H9 (cell line): Measurements from ENCODE around the gene CYBC1. TPM values are rescaled to one million over a fixed set of nuclear protein-coding genes. Genes with fewer than 3 reads are reported as not detected.

Experiments
- DNase-seq: peaks from one replicate; pipeline ENCODE4 v3.0.0-alpha.2; 2017
- H2AFZ ChIP-seq: one replicate; pipeline ENCODE4 v1.6.1; 2013; ENCODE audit warnings: mild to moderate bottlenecking, low read length, control low read depth, moderate library complexity
- H2AK5ac ChIP-seq: 2 replicates; pipeline ENCODE4 v1.6.1; 2013; ENCODE audit warnings: low read length, control low read depth, mixed read lengths; ENCODE audit not compliant: insufficient read length
- H2BK120ac ChIP-seq: one replicate; pipeline ENCODE4 v1.6.1; 2013; ENCODE audit warnings: low read depth, mild to moderate bottlenecking, low read length, control low read depth, inconsistent platforms; ENCODE audit not compliant: poor library complexity, severe bottlenecking
- H2BK12ac ChIP-seq: 2 replicates; pipeline ENCODE4 v1.6.1; 2013; ENCODE audit warnings: low read length, control low read depth, mixed read lengths, low read depth; ENCODE audit not compliant: insufficient read length
- H2BK15ac ChIP-seq: 2 replicates; pipeline ENCODE4 v1.6.1; 2013; ENCODE audit warnings: low read depth, low read length, control low read depth
- H2BK20ac ChIP-seq: one replicate; pipeline ENCODE4 v1.6.1; 2013; ENCODE audit warnings: low read depth, mild to moderate bottlenecking, low read length, control low read depth, inconsistent platforms; ENCODE audit not compliant: poor library complexity, severe bottlenecking
- H2BK5ac ChIP-seq: 2 replicates; pipeline ENCODE4 v1.6.1; 2013; ENCODE audit warnings: low read length, control low read depth, mixed read lengths; ENCODE audit not compliant: insufficient read length
- H3K14ac ChIP-seq: 2 replicates; pipeline ENCODE4 v1.6.1; 2013; ENCODE audit warnings: low read length, control low read depth; ENCODE audit not compliant: insufficient read depth
- H3K18ac ChIP-seq: 2 replicates; pipeline ENCODE4 v1.6.1; 2013; ENCODE audit warnings: low read depth, mild to moderate bottlenecking, mixed read lengths, low read length, control low read depth; ENCODE audit not compliant: insufficient read length
- H3K23ac ChIP-seq: 2 replicates; pipeline ENCODE4 v1.6.1; 2013; ENCODE audit warnings: low read length, control low read depth, mixed read lengths, low read depth; ENCODE audit not compliant: insufficient read length
- H3K23me2 ChIP-seq: 2 replicates; pipeline ENCODE4 v1.6.1; 2013; ENCODE audit warnings: low read depth, mild to moderate bottlenecking, mixed read lengths, low read length, control low read depth; ENCODE audit not compliant: insufficient read length, poor library complexity, severe bottlenecking
- H3K27ac ChIP-seq: 2 replicates; pipeline ENCODE4 v1.5.1; 2013; ENCODE audit warnings: low read length, control low read depth, mixed read lengths, low read depth; ENCODE audit not compliant: insufficient read length
- H3K27me3 ChIP-seq: 2 replicates; pipeline ENCODE4 v1.6.1; 2013; ENCODE audit warnings: low read length, control low read depth, inconsistent platforms; ENCODE audit not compliant: insufficient read depth
- H3K4ac ChIP-seq: 2 replicates; pipeline ENCODE4 v1.6.1; 2013; ENCODE audit warnings: low read depth, mild to moderate bottlenecking, control low read depth, inconsistent platforms, low read length, moderate library complexity
- H3K4me1 ChIP-seq: 2 replicates; pipeline ENCODE4 v1.6.1; 2013; ENCODE audit warnings: low read length, control low read depth, inconsistent platforms; ENCODE audit not compliant: insufficient read depth
- H3K4me2 ChIP-seq: 2 replicates; pipeline ENCODE4 v1.6.1; 2013; ENCODE audit warnings: low read length, control low read depth, mixed read lengths; ENCODE audit not compliant: insufficient read length, insufficient read depth
- H3K56ac ChIP-seq: 2 replicates; pipeline ENCODE4 v1.6.1; 2013; ENCODE audit warnings: low read depth, mild to moderate bottlenecking, mixed read lengths, low read length, control low read depth; ENCODE audit not compliant: insufficient read length
- H3K79me1 ChIP-seq: 2 replicates; pipeline ENCODE4 v1.6.1; 2013; ENCODE audit warnings: low read depth, mild to moderate bottlenecking, moderate library complexity, low read length, control low read depth, inconsistent platforms; ENCODE audit not compliant: insufficient read depth, poor library complexity, severe bottlenecking
- H3K79me2 ChIP-seq: 2 replicates; pipeline ENCODE4 v1.6.1; 2013; ENCODE audit warnings: low read length, control low read depth, inconsistent platforms; ENCODE audit not compliant: insufficient read depth
- H3K9ac ChIP-seq: 2 replicates; pipeline ENCODE4 v1.6.1; 2013; ENCODE audit warnings: low read length, control low read depth, mixed read lengths; ENCODE audit not compliant: insufficient read length; ENCODE audit errors: extremely low read depth
- H3K9me3 ChIP-seq: one replicate; pipeline ENCODE4 v1.6.1; 2013; ENCODE audit warnings: low read depth, low read length, inconsistent platforms; ENCODE audit not compliant: control insufficient read depth
- H3T11ph ChIP-seq: one replicate; pipeline ENCODE4 v1.6.1; 2013; ENCODE audit warnings: mild to moderate bottlenecking, low read length, control low read depth, inconsistent platforms
- H4K20me1 ChIP-seq: one replicate; pipeline ENCODE4 v1.6.1; 2013; ENCODE audit not compliant: control insufficient read depth, insufficient read length, insufficient read depth
- H4K5ac ChIP-seq: 2 replicates; pipeline ENCODE4 v1.6.1; 2013; ENCODE audit warnings: low read depth, mild to moderate bottlenecking, mixed read lengths, low read length, control low read depth; ENCODE audit not compliant: insufficient read length
- H4K8ac ChIP-seq: replicated peaks from 2 replicates; pipeline ENCODE4 v1.6.1; 2013; ENCODE audit warnings: low read length, control low read depth, mixed read lengths, low read depth; ENCODE audit not compliant: insufficient read length
- H4K91ac ChIP-seq: 2 replicates; pipeline ENCODE4 v1.6.1; 2013; ENCODE audit warnings: low read depth, mild to moderate bottlenecking, moderate library complexity, mixed read lengths, low read length, control low read depth; ENCODE audit not compliant: insufficient read length
- H3K27ac Mint-ChIP-seq, 3 experiments: 2 replicates in 2 of 3; 3 replicates in 1 of 3; pipeline ENCODE4 v1.8.0; 2020 to 2021; ENCODE audit warnings: mixed read lengths in 3 of 3, mild to moderate bottlenecking in 1 of 3, moderate library complexity in 1 of 3
- H3K27me3 Mint-ChIP-seq: 2 replicates; pipeline ENCODE4 v1.8.0; 2021; ENCODE audit warnings: low read depth, mild to moderate bottlenecking, moderate library complexity, mixed read lengths
- H3K36me3 Mint-ChIP-seq, 3 experiments: 2 replicates in 2 of 3; 3 replicates in 1 of 3; pipeline ENCODE4 v1.8.0; 2020 to 2021; ENCODE audit warnings: low read depth in 3 of 3, mixed read lengths in 3 of 3; ENCODE audit not compliant: insufficient read depth in 1 of 3
- H3K4me1 Mint-ChIP-seq, 2 experiments: 2 replicates each; pipeline ENCODE4 v1.8.0; 2020; ENCODE audit warnings: mixed read lengths in 2 of 2
- H3K4me3 Mint-ChIP-seq, 2 experiments: 2 replicates in 1 of 2; 3 replicates in 1 of 2; pipeline ENCODE4 v1.8.0; 2020 to 2021; ENCODE audit warnings: mild to moderate bottlenecking in 2 of 2, mixed read lengths in 2 of 2, moderate library complexity in 1 of 2
- H3K9me3 Mint-ChIP-seq, 2 experiments: 2 replicates in 1 of 2; 3 replicates in 1 of 2; pipeline ENCODE4 v1.8.0; 2020; ENCODE audit warnings: mild to moderate bottlenecking in 2 of 2, mixed read lengths in 2 of 2, moderate library complexity in 1 of 2
- WGBS: extraction: QIAGEN DNeasy Blood & Tissue Kit; methylation state at CpG from one replicate; pipeline ENCODE4 v1.1.7; 2013; ENCODE audit warnings: missing lambda C conversion rate, low lambda C conversion rate, mixed read lengths; ENCODE audit not compliant: insufficient read length; ENCODE audit errors: extremely low coverage; 5-methylcytosine and 5-hydroxymethylcytosine counted together
- total RNA-seq: library from RNA; stranded (reverse); gene quantifications from 2 replicates; pipeline ENCODE4 v1.2.1, GENCODE V29; 2021
- TF ChIP-seq, protein P1 (sequence below): fragments of 200-600 bp; sonication (generic); conservative IDR thresholded peaks from 3 replicates; pipeline ENCODE4 v1.8.0; 2021; ENCODE audit warnings: antibody characterized with exemption, mild to moderate bottlenecking

The CYBC1 gene
- total RNA-seq, 1 experiment from 2014 or later, result 81.7 TPM

- no peak overlapping the region for H3K9ac ChIP-seq
- H3K9me3 ChIP-seq, result no peaks in the 10 kb centered on the region
- H3K23me2 ChIP-seq, result no peaks in the 10 kb centered on the region
- H4K5ac ChIP-seq, result no peak overlapping the region
- H2BK12ac ChIP-seq, result no peak overlapping the region
- H3K23ac ChIP-seq, result no peak overlapping the region
- H3K79me2 ChIP-seq, result no peaks in the 10 kb centered on the region
- H2BK20ac ChIP-seq, result no peak overlapping the region
- Mint-ChIP-seq H3K36me3 (peaks cover 4 to 28% (median 18%) of the 10 kb centered on the region in 3 experiments), H3K4me3 (no peak overlapping the region), H3K4me1 (no peaks in the 10 kb centered on the region; a peak in 1 of 4 replicates), H3K27me3 (no peaks in the 10 kb centered on the region), H3K27ac (no peak overlapping the region), H3K9me3 (no peaks in the 10 kb centered on the region)
- WGBS, result no CpG with 5 or more reads among the region's 67 CpGs
- no peak overlapping the region for H3K4me2 ChIP-seq
- H4K20me1 ChIP-seq, result no peaks in the 10 kb centered on the region
- no peak overlapping the region for H3K18ac ChIP-seq
- no peak overlapping the region for H4K91ac ChIP-seq
- no peak overlapping the region for H2BK120ac ChIP-seq
- DNase-seq, result no peak
- no peak overlapping the region for H2AK5ac ChIP-seq
- no peak overlapping the region; the same call in 1 of the 2 replicates for H3K14ac ChIP-seq
- no peaks in the 10 kb centered on the region for H3K4me1 ChIP-seq
- no peak overlapping the region for H3K27ac ChIP-seq
- H4K8ac ChIP-seq, result no peak overlapping the region
- no peaks in the 10 kb centered on the region for H3K79me1 ChIP-seq
- no peak overlapping the region for H2AFZ ChIP-seq
- H3K56ac ChIP-seq, result no peak overlapping the region
- H2BK5ac ChIP-seq, result no peak overlapping the region
- TF ChIP-seq, protein P1, sequence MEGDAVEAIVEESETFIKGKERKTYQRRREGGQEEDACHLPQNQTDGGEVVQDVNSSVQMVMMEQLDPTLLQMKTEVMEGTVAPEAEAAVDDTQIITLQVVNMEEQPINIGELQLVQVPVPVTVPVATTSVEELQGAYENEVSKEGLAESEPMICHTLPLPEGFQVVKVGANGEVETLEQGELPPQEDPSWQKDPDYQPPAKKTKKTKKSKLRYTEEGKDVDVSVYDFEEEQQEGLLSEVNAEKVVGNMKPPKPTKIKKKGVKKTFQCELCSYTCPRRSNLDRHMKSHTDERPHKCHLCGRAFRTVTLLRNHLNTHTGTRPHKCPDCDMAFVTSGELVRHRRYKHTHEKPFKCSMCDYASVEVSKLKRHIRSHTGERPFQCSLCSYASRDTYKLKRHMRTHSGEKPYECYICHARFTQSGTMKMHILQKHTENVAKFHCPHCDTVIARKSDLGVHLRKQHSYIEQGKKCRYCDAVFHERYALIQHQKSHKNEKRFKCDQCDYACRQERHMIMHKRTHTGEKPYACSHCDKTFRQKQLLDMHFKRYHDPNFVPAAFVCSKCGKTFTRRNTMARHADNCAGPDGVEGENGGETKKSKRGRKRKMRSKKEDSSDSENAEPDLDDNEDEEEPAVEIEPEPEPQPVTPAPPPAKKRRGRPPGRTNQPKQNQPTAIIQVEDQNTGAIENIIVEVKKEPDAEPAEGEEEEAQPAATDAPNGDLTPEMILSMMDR, result no peak
- no peak overlapping the region for H2BK15ac ChIP-seq
- no peak overlapping the region for H3T11ph ChIP-seq
- H3K4ac ChIP-seq, result no peak overlapping the region
- no peaks in the 10 kb centered on the region for H3K27me3 ChIP-seq
Observed at GRCh38 chr17:82403662-82404660, 46.6 kb downstream of the CYBC1 start.
